H7 (cell line): ENCODE measurements around the gene DDX4. TPM values are rescaled to one million over a fixed set of nuclear protein-coding genes. Genes with fewer than 3 reads are reported as not detected.
A peak's percentile ranks its signal among the peaks of the same experiment; 100 is the strongest.
"Not testable (repeated sequence)": the region's sequence is repeated elsewhere in the genome, so short reads cannot be mapped to it uniquely, and the experiment has no call there.

Source experiments
- DNase-seq: peaks from one replicate; pipeline ENCODE4 v3.0.0; 2012
- H3K27me3 ChIP-seq: 2 replicates; pipeline ENCODE4 v1.6.0; 2011; ENCODE audit warnings: mild to moderate bottlenecking, low read length; ENCODE audit not compliant: control insufficient read depth, insufficient read depth
- H3K36me3 ChIP-seq: replicated peaks from 2 replicates; pipeline ENCODE4 v1.5.1; 2011; ENCODE audit warnings: low read length; ENCODE audit not compliant: control insufficient read depth, insufficient read depth
- H3K4me3 ChIP-seq: 2 replicates; pipeline ENCODE4 v1.5.1; 2011; ENCODE audit warnings: low read depth, mild to moderate bottlenecking, control low read depth, low read length, moderate library complexity; ENCODE audit not compliant: insufficient read depth
- total RNA-seq: library from RNA; depleted of rRNA; stranded (reverse); fragments of >200 nt; shearing (Covaris generic); gene quantifications from 2 replicates; pipeline ENCODE4 v1.2.3, GENCODE V29; 2014

Gene DDX4
- total RNA-seq, 1 experiment from 2014 or later, result not detected

- DNase-seq, result peak; percentile 93
- Histone ChIP-seq H3K27me3 (no peaks in the 10 kb centered on the region), H3K4me3 (peak within 1 kb of the TSS; percentile 68), H3K36me3 (no peaks in the 10 kb centered on the region)
These were observed 25.6 kb upstream of the DDX4 start, which contains the start of gene SLC38A9 for GRCh38 chr5:55712023-55712859. Gene SLC38A9, minus strand, starts transcription at chr5:55712324. Its CDS starts 14,366 bp downstream, at chr5:55697958.

DNA sequence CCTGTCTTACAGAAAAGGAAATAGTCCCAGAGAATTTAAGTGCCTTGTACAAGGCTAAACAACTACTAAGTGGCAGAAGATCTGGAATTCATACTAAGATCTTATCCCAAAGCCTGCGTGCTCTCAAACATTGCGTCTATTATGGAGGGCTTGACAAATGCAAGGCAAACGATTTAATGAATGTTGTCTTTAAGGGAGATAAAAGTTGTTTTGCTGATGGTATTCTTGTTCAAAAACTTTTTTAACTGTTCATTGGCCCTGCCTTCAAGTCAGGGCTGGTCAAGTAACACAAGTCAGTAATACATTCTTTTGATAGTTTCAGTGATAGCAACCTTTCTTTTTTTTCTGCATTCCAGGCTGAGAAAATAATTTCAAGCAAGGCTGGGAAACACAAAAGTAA, 24.0 kb upstream of the DDX4 start:
- H3K4me3 ChIP-seq, result no peak overlapping the region
- no peaks in the 10 kb centered on the region for H3K36me3 ChIP-seq
- no peaks in the 10 kb centered on the region for H3K27me3 ChIP-seq
- DNase-seq, result no peak

- H3K4me3 ChIP-seq, result no peak overlapping the region
- no peaks in the 10 kb centered on the region for H3K36me3 ChIP-seq
- no peaks in the 10 kb centered on the region for H3K27me3 ChIP-seq
- DNase-seq, result no peak
These were observed 23.5 kb upstream of the DDX4 start for GRCh38 chr5:55714339-55714738.

GRCh38 chr5:55714749-55715148, 23.1 kb upstream of the DDX4 start:
- DNase-seq, result no peak
- Histone ChIP-seq H3K36me3 (no peaks in the 10 kb centered on the region), H3K27me3 (no peaks in the 10 kb centered on the region), H3K4me3 (no peak overlapping the region)

- no peak overlapping the region for H3K4me3 ChIP-seq
- H3K27me3 ChIP-seq, result no peaks in the 10 kb centered on the region
- H3K36me3 ChIP-seq, result no peaks in the 10 kb centered on the region
- DNase-seq, result no peak
These were observed 22.3 kb upstream of the DDX4 start for GRCh38 chr5:55715519-55716078.

- H3K36me3 ChIP-seq, H3K4me3 ChIP-seq, DNase-seq, H3K27me3 ChIP-seq: not testable (repeated sequence)
These were observed 18.8 kb upstream of the DDX4 start for GRCh38 chr5:55719026-55719425.

GRCh38 chr5:55720188-55720703, 17.6 kb upstream of the DDX4 start:
- DNase-seq, result no peak

DNA sequence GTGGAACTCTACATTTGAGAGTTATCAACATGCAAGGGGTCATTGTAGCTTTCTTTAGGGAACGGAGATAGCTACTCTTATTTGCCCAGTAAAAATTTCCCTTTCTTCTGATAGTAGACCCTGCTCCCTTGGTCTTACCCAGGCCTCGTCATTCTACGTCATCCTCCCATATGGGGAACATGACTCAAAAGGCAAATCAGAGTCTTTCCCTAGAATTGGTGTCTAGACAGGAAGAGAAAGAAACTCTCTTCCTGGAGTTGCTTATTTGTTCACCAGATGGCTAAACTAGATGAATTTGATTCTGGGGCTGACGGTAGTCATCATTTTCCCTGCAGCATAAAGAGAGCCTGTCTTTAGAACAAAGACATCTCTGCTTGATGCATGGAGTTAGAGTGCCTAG, 13.6 kb upstream of the DDX4 start:
- no peak for DNase-seq
- Histone ChIP-seq H3K4me3 (no peak overlapping the region), H3K36me3 (no peaks in the 10 kb centered on the region), H3K27me3 (no peaks in the 10 kb centered on the region)

More at GRCh38 chr5:55720188-55720703, 17.6 kb upstream of the DDX4 start:
- no peak overlapping the region for H3K4me3 ChIP-seq
- no peaks in the 10 kb centered on the region for H3K27me3 ChIP-seq
- H3K36me3 ChIP-seq, result no peaks in the 10 kb centered on the region

- no peaks in the 10 kb centered on the region for H3K36me3 ChIP-seq
- no peak overlapping the region for H3K4me3 ChIP-seq
- no peaks in the 10 kb centered on the region for H3K27me3 ChIP-seq
- DNase-seq, result no peak
These were observed 6.0 kb upstream of the DDX4 start for GRCh38 chr5:55731848-55732247.

GRCh38 chr5:55732585-55732984, 5.3 kb upstream of the DDX4 start:
- H3K4me3 ChIP-seq, result no peak overlapping the region
- DNase-seq, result no peak
- no peaks in the 10 kb centered on the region for H3K27me3 ChIP-seq
- H3K36me3 ChIP-seq, result no peaks in the 10 kb centered on the region

DNA sequence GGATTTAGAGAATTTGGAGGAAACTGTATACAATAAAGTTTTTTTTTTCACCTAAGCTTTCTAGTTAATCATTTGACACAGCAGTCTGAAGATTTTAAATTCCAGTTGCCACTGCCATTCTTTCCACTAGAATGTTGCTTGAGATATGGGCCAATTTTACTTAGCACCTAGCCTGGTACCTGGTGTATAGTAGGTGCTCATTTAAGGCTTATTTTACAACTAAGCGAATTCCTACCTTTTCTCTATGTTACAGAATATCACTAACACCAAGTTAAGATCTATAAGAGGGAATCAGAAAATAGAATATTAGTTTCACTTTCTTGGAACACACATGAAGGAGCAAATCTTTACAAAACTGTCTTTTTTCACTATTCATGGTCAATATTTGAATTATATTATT, 3.2 kb upstream of the DDX4 start:
- H3K27me3 ChIP-seq, result no peaks in the 10 kb centered on the region
- no peaks in the 10 kb centered on the region for H3K36me3 ChIP-seq
- DNase-seq, result no peak
- H3K4me3 ChIP-seq, result no peak overlapping the region

DNA sequence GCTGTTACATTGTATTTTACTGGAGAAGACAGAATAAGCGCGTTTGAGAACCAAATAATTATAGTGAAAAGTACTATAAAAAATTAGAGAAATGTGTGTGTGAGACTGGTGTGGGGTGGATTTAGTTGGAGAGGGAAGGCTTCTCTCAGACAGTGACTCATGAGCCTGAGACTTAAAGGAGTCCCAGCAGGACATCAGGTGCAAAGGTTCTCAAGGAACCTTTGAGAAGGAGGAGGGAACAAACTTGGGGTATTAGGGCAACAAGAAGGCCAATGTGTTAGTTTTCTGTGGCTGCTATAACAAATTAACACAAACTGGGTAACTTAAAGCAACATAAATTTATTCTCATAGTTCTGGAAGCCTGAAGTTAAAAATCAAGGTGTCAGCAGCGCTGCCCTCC, 4.9 kb downstream of the DDX4 start:
- no peak overlapping the region for H3K4me3 ChIP-seq
- H3K27me3 ChIP-seq, result no peaks in the 10 kb centered on the region
- no peaks in the 10 kb centered on the region for H3K36me3 ChIP-seq
- DNase-seq, result no peak

DNA sequence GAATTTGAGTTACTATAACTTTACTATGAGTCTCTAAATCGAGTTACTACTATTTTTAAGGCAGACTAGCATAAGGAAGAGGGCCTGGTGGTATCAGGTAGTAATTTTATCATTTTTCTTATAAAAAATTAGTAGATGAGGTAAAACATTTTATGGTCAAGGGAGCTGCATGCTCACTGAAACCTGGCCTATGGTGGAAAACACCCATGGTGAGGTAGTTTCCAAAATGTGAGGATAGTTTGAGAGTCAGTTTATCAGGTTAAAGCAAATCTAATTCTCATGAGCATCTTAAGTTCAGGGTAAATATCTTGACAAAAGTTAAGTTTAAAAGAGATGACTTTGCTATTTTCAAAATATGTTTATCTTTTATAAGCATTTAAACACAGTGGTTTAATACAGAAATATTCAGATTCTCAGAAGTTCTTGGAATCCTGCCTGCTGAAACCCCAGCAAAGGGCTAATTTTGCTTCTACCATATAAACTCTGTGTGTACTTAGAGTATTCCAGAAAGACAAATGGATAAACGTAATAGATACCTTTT, 10.0 kb downstream of the DDX4 start:
- H3K27me3 ChIP-seq, result no peaks in the 10 kb centered on the region
- no peaks in the 10 kb centered on the region for H3K36me3 ChIP-seq
- DNase-seq, result no peak
- no peak overlapping the region for H3K4me3 ChIP-seq

DNA sequence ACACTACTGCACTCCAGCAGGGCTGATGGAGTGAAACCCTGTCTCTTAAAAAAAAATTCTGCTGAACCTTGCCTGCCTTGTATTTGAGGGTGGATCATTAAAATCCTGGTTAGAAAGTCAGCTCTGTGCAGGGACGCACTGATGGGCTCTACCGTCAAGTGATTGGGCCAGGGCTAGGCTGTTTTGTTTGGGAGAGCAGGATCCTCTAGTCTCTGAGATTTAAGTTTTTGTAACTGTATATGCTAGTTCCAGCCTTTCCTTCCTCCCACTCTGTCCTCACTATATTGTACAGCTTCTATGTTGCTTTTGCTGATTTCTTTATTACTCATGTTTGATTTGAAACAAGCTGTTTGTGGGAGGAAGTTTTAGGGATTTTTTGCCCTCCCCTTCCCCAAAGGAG, 11.5 kb downstream of the DDX4 start:
- Histone ChIP-seq H3K4me3 (no peak overlapping the region), H3K27me3 (no peaks in the 10 kb centered on the region), H3K36me3 (no peaks in the 10 kb centered on the region)
- DNase-seq, result no peak

DNA sequence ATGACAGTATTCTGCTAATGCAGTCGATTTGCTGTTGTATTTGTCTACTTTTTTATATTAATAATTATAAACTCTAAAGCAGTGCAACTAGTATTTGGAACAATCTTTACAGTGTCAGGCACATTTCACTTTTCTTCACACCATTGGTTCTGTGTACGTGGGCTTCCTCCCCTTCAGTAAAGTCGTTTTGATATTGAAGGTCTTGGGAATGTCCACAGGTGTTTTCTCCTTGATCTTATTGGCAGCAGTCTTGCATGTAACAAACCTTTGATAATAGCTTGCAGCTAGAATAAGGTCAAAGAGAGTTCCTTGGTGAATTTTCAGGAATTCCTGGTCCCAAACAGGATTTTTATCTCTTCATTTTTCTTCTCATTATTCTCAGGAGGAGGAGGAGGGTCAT, 12.2 kb downstream of the DDX4 start:
- Histone ChIP-seq H3K36me3 (no peaks in the 10 kb centered on the region), H3K4me3 (no peak overlapping the region), H3K27me3 (no peaks in the 10 kb centered on the region)
- DNase-seq, result no peak
